ENCODE data around the gene SNED1. TPM values are rescaled to one million over a fixed set of nuclear protein-coding genes. Genes with fewer than 3 reads are reported as not detected.

SNED1 gene
- total and polyA plus RNA-seq, 4 donors, result 0.65 to 18.1 (median 2.8) TPM

DNA sequence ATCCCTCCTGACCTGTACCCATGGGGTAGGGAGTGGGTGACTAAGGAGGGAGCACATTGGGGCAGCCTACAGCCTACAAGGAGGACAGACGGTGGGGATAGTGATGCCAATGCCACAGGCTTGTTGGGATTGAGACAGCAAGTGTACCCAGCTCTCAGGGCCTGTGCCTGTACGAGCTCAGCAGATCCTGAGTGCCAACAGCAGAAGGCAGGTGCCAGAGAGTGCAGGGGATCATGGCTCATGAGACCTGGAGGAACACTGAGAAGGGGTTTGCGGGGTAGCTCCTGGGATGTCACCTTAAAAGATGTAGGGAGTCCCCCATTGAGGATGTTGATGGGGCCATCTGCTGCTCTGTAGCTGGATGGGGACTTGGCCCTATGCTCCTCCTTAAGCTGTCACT lies 10.3 kb upstream of the SNED1 start:
- peak overlapping the region; percentile 70 to 82 for H3K27ac ChIP-seq (ENCODE audit: low read depth in 1 of 2, low read length in 2 of 2)
- no peak for DNase-seq (ENCODE audit: low spot score)
- H3K36me3 ChIP-seq (ENCODE audit: control insufficient read depth in 4 of 4, insufficient read depth in 3 of 4, low read depth in 1 of 4, low read length in 3 of 4), result no peaks in the 10 kb centered on the region
- H3K4me1 ChIP-seq (ENCODE audit: control insufficient read depth in 4 of 4, insufficient read depth in 4 of 4, low read length in 3 of 4), result peaks cover 28 to 57% (median 50%) of the 10 kb centered on the region in 4 donors
- no peak overlapping the region for H3K4me3 ChIP-seq (ENCODE audit: low read depth in 1 of 3, low read length in 3 of 3)
- 93% methylated on average over 3 of the region's 3 CpGs for WGBS
- no peaks in the 10 kb centered on the region for H3K27me3 ChIP-seq (ENCODE audit: control insufficient read depth in 4 of 4, insufficient read depth in 4 of 4, low read length in 3 of 4)
- no peaks in the 10 kb centered on the region for H3K9me3 ChIP-seq (ENCODE audit: control insufficient read depth in 4 of 4, low read length in 3 of 4)
- TF ChIP-seq RXRA (IDR thresholded peaks at IDR 0.05) (no peak), FOXA2 (IDR thresholded peaks at IDR 0.05) (no peak), TAF1 (conservative IDR thresholded peaks at IDR 0.05) (no peak), EGR1 (IDR thresholded peaks at IDR 0.05; ENCODE audit: low read depth in 2 of 2) (no peak), SP1 (IDR thresholded peaks at IDR 0.05) (no peak), HNF4G (IDR thresholded peaks at IDR 0.05) (no peak), RAD21 (IDR thresholded peaks at IDR 0.05) (no peak), ZBTB33 (IDR thresholded peaks at IDR 0.05) (no peak), YY1 (IDR thresholded peaks at IDR 0.05) (no peak), FOXA1 (IDR thresholded peaks at IDR 0.05) (no peak), JUND (IDR thresholded peaks at IDR 0.05) (no peak)
- TF ChIP-seq, protein P1, sequence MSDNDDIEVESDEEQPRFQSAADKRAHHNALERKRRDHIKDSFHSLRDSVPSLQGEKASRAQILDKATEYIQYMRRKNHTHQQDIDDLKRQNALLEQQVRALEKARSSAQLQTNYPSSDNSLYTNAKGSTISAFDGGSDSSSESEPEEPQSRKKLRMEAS (IDR thresholded peaks at IDR 0.05), result no peak
- TF ChIP-seq, protein P2, sequence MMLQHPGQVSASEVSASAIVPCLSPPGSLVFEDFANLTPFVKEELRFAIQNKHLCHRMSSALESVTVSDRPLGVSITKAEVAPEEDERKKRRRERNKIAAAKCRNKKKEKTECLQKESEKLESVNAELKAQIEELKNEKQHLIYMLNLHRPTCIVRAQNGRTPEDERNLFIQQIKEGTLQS (IDR thresholded peaks at IDR 0.05), result no peak
- TF ChIP-seq, protein P3, sequence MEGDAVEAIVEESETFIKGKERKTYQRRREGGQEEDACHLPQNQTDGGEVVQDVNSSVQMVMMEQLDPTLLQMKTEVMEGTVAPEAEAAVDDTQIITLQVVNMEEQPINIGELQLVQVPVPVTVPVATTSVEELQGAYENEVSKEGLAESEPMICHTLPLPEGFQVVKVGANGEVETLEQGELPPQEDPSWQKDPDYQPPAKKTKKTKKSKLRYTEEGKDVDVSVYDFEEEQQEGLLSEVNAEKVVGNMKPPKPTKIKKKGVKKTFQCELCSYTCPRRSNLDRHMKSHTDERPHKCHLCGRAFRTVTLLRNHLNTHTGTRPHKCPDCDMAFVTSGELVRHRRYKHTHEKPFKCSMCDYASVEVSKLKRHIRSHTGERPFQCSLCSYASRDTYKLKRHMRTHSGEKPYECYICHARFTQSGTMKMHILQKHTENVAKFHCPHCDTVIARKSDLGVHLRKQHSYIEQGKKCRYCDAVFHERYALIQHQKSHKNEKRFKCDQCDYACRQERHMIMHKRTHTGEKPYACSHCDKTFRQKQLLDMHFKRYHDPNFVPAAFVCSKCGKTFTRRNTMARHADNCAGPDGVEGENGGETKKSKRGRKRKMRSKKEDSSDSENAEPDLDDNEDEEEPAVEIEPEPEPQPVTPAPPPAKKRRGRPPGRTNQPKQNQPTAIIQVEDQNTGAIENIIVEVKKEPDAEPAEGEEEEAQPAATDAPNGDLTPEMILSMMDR (IDR thresholded peaks at IDR 0.05; ENCODE audit: low read depth, low read length, missing input control), result no peak
- H3K9ac ChIP-seq (ENCODE audit: low read depth in 1 of 2, low read length in 2 of 2), result peak overlapping the region; percentile 6 to 11

DNA sequence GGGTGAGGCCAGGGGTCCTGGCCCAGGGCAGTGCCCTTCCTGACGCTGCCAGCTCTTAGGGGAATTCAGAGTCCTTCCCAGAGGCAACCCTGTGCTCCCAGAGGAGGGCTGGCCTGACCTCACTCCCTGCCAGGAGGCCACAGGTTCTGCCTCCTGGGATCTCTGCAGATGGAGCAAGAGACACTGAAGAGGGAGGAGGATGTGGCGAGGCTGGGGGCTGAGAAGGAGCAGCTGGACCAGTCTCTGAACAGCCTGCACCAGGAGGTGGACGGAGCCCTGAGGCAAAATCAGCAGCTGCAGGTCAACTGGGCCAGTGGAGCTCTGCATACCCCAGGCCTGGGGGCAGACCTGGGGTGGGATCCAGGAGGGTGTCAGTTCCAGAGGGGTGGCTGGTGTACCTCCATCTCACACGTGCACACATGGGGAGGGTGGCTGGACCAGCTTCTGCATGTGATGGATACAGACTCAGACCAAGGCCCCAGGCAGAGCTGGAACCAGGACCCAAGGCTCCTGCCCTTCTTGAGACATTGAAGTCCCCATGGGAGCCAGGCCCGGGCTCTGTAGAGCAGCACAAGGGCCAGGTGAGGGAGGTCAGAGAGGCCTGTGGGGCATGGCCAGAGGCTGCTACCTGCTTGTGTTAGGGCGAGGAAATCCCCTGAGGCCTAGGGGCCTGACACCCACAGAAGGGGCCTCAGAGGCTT lies 9.7 kb upstream of the SNED1 start:
- no peaks in the 10 kb centered on the region for H3K27me3 ChIP-seq (ENCODE audit: control insufficient read depth in 4 of 4, insufficient read depth in 4 of 4, low read length in 3 of 4)
- peaks cover 23 to 52% (median 45%) of the 10 kb centered on the region in 4 donors for H3K4me1 ChIP-seq (ENCODE audit: control insufficient read depth in 4 of 4, insufficient read depth in 4 of 4, low read length in 3 of 4)
- 91% methylated on average over 6 of the region's 6 CpGs for WGBS
- TF ChIP-seq RAD21 (IDR thresholded peaks at IDR 0.05) (no peak), SP1 (IDR thresholded peaks at IDR 0.05) (no peak), TAF1 (conservative IDR thresholded peaks at IDR 0.05) (no peak), HNF4G (IDR thresholded peaks at IDR 0.05) (no peak), YY1 (IDR thresholded peaks at IDR 0.05) (no peak), ZBTB33 (IDR thresholded peaks at IDR 0.05) (no peak), JUND (IDR thresholded peaks at IDR 0.05) (no peak), FOXA2 (IDR thresholded peaks at IDR 0.05) (no peak), HNF4A (conservative IDR thresholded peaks at IDR 0.05) (no peak), EGR1 (IDR thresholded peaks at IDR 0.05; ENCODE audit: low read depth in 2 of 2) (no peak), FOXA1 (IDR thresholded peaks at IDR 0.05) (no peak)
- TF ChIP-seq, protein P3 (IDR thresholded peaks at IDR 0.05; ENCODE audit: low read depth, low read length, missing input control), result no peak
- TF ChIP-seq, protein P4, sequence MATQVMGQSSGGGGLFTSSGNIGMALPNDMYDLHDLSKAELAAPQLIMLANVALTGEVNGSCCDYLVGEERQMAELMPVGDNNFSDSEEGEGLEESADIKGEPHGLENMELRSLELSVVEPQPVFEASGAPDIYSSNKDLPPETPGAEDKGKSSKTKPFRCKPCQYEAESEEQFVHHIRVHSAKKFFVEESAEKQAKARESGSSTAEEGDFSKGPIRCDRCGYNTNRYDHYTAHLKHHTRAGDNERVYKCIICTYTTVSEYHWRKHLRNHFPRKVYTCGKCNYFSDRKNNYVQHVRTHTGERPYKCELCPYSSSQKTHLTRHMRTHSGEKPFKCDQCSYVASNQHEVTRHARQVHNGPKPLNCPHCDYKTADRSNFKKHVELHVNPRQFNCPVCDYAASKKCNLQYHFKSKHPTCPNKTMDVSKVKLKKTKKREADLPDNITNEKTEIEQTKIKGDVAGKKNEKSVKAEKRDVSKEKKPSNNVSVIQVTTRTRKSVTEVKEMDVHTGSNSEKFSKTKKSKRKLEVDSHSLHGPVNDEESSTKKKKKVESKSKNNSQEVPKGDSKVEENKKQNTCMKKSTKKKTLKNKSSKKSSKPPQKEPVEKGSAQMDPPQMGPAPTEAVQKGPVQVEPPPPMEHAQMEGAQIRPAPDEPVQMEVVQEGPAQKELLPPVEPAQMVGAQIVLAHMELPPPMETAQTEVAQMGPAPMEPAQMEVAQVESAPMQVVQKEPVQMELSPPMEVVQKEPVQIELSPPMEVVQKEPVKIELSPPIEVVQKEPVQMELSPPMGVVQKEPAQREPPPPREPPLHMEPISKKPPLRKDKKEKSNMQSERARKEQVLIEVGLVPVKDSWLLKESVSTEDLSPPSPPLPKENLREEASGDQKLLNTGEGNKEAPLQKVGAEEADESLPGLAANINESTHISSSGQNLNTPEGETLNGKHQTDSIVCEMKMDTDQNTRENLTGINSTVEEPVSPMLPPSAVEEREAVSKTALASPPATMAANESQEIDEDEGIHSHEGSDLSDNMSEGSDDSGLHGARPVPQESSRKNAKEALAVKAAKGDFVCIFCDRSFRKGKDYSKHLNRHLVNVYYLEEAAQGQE (IDR thresholded peaks at IDR 0.05), result no peak
- TF ChIP-seq, protein P2 (IDR thresholded peaks at IDR 0.05), result no peak
- TF ChIP-seq, protein P1 (IDR thresholded peaks at IDR 0.05), result no peak
- H3K36me3 ChIP-seq (ENCODE audit: control insufficient read depth in 4 of 4, insufficient read depth in 3 of 4, low read depth in 1 of 4, low read length in 3 of 4), result no peaks in the 10 kb centered on the region
- H3K27ac ChIP-seq (ENCODE audit: low read depth in 1 of 2, low read length in 2 of 2), result peak overlapping the region in 1 of 2 donors; percentile 70
- no peaks in the 10 kb centered on the region for H3K9me3 ChIP-seq (ENCODE audit: control insufficient read depth in 4 of 4, low read length in 3 of 4)
- H3K4me3 ChIP-seq (ENCODE audit: low read depth in 1 of 3, low read length in 3 of 3), result no peak overlapping the region
- no peak for DNase-seq (ENCODE audit: low spot score)
- no peak overlapping the region for H3K9ac ChIP-seq (ENCODE audit: low read depth in 1 of 2, low read length in 2 of 2)
